Activated naive CD4-positive, alpha-beta T cell treated with anti-CD3 and anti-CD28 coated beads for 36 hours (primary cell): ENCODE results near the gene IL21R. TPM values are rescaled to one million over a fixed set of nuclear protein-coding genes. Genes with fewer than 3 reads are reported as not detected.

ENCODE experiments used
- CTCF ChIA-PET: fragments of 350-600 bp; sonication (Branson Sonifier 250); formaldehyde crosslinking; loops from one replicate; lab custom pipeline; 2021; ENCODE audit warnings: antibody characterized with exemption; lab: Charles Lee
- DNase-seq: peaks from one replicate; pipeline ENCODE4 v3.0.0-alpha.2; 2020
- H3K27ac Mint-ChIP-seq: one replicate; pipeline ENCODE4 v1.8.0; 2021; ENCODE audit warnings: mild to moderate bottlenecking, mixed read lengths
- H3K27me3 Mint-ChIP-seq: one replicate; pipeline ENCODE4 v1.8.0; 2021; ENCODE audit warnings: low read depth, mixed read lengths
- H3K36me3 Mint-ChIP-seq: one replicate; pipeline ENCODE4 v1.8.0; 2021; ENCODE audit warnings: low read depth, mixed read lengths
- H3K4me1 Mint-ChIP-seq: one replicate; pipeline ENCODE4 v1.8.0; 2021; ENCODE audit warnings: low read depth, mixed read lengths
- H3K4me3 Mint-ChIP-seq: one replicate; pipeline ENCODE4 v1.8.0; 2021; ENCODE audit warnings: mild to moderate bottlenecking, moderate library complexity, mixed read lengths
- H3K9me3 Mint-ChIP-seq: one replicate; pipeline ENCODE4 v1.8.0; 2021; ENCODE audit warnings: mixed read lengths
- intact Hi-C: fragments of 100-400 bp; cut with micrococcal nuclease; formaldehyde crosslinking; loops from one replicate; pipeline ENCODE4 v1.15.1; 2023
- total RNA-seq, 2 experiments: library from RNA; stranded (reverse); gene quantifications; one replicate each; pipeline ENCODE4 v1.2.3, GENCODE V29; 2021

IL21R gene
- total RNA-seq, 2 experiments from 2014 or later: 93.8 to 99.2 TPM

DNA sequence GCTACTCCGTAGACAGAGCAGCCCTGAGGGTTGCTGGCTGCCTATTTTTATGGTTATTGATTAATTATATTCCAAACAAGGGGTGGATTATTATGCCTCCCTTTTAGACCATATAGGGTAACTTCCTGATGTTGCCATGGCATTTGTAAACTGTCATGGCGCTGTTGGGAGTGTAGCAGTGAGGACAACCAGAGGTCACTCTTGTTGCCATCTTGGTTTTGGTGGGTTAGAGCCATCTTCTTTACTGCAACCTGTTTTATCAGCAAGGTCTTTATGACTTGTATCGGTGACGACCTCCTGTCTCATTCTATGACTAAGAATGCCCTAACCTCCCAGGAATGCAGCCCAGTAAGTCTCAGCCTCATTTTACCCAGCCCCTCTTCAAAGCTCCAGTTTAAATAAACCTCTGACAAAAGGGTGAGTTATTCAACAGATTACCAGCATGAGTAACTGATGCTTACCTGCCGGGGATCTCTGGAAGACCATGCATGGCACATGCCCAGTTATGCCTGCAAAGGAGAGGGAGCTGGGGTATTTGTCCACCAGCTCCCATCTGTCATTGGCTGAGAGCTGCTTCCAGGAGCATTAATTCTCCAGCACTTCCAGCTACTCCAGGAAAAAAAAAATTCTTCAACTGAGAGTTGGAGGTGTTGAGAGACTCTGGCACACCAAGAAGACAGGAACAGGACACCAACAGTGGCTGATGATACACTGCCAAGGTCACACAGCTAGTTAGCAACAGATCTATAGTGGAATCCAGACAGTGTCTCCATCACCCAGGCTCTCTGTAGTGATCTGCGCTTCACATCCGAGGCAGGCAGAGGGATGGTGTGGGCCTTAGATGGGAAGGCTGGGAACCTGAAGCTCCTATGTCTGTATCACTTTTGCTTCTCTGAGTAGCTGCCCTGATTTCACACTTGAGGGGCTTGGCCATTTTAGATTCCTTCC lies 36.6 kb upstream of the IL21R start:
- peaks cover 76% of the 10 kb centered on the region for H3K4me1 Mint-ChIP-seq
- DNase-seq: peak; percentile 53
- no peak overlapping the region for H3K4me3 Mint-ChIP-seq
- no peaks in the 10 kb centered on the region for H3K27me3 Mint-ChIP-seq
- H3K27ac Mint-ChIP-seq: peak overlapping the region; percentile 99
- CTCF ChIA-PET: interaction anchor here (0.6 to 11.6 kb wide), 13 partner anchors 9 to 211 kb away, joined by 3 to 132 read pairs (median 6); no protein-coding TSS in a partner anchor
- peaks cover 55% of the 10 kb centered on the region for H3K36me3 Mint-ChIP-seq
- intact Hi-C loops: loop anchor here (5.0 kb wide), 1 partner anchor 113 kb away; no protein-coding TSS in a partner anchor
- peaks cover 12% of the 10 kb centered on the region for H3K9me3 Mint-ChIP-seq

DNA sequence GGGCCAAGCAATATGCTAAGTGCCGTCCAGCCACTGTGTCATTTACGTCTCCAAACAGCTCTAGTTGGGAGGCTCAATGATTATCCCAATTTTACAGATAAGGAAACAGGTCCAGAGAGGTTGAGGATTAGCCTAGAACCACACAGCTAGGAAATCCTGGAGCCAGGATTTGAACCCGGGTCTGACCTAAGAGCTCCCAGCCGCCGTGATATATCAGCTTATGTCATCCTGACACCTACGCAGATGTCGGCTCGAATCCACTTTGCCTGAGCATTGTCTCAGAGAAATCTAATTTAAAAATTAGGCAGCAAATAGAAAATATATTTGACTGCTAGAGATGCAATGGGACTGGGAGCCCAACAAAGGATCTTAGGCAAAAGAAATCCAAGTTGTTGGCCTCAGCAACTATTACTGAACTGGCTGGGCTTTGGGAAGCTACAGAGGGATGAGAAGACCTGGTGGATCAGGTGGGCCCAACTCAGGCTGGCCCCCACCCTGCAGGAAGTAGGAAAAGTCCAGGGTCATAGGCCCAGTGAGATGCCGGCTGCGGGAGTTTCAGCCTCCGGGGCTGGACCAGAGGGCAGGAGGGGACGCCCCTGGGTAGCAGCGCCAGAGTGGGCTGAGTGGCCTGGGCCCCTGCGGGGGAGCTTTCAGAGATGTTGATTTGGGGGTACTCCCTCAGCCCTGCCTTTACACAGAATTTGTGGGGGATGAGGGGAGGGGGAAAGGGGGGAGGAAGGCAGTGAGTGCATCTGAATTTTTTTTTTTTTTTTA lies 35.1 kb upstream of the IL21R start:
- Mint-ChIP-seq H3K27ac (peak overlapping the region; percentile 99), H3K27me3 (no peaks in the 10 kb centered on the region), H3K4me3 (peak overlapping the region; percentile 29), H3K36me3 (peaks cover 47% of the 10 kb centered on the region), H3K9me3 (peaks cover 21% of the 10 kb centered on the region), H3K4me1 (peaks cover 81% of the 10 kb centered on the region)
- DNase-seq: peak; percentile 42
- CTCF ChIA-PET: interaction anchor here (0.6 to 11.6 kb wide), 34 partner anchors 8 to 219 kb away, joined by 3 to 132 read pairs (median 4); no protein-coding TSS in a partner anchor
- intact Hi-C loops: loop anchor here (1.0 to 5.0 kb wide), 9 partner anchors 10 to 769 kb away; partner anchors contain the start of gene KDM8

DNA sequence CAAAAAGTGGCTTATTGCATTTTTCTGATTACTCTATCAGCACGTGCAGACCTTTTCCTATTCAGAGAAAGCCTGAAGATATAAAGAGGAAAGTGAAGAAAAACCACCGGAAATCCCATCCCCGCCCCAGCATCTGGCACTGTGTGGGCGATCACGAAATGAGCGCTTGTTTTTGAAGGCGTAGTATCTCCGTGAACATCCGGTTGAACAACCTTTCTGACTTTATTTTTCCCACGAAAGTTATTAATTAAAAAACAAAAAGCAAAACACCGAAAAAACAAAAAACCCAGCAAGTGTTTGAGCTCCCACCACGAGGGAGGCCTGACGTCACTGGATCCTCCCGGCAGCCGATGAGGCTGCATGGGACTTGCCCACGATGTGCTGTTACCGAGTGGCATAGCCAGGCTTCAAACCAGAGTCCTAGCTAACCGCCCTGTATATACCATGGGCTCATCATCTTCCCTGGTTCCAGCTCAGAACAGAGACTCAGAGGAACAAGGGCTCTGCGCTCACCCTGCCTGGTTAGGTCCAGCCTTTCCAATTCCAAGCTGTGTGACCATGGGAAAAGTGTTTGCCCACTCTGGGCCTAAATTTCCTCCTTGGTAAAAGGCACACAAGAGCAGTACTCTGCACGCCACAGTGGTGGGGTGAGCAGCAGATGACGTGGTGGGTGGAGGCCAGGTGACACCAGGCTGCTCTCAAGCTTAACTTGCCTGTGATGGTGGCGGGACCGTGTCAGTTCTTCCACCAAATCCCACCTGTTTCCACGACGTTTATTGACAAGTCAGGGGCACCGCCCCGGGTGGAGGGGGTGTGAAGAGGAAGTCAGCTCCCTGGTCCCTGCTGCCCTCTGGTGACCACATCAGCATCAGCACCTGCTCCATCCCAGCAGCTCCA lies 34.3 kb upstream of the IL21R start:
- Mint-ChIP-seq H3K9me3 (peaks cover 21% of the 10 kb centered on the region), H3K36me3 (peaks cover 39% of the 10 kb centered on the region), H3K4me1 (peaks cover 76% of the 10 kb centered on the region), H3K4me3 (peak overlapping the region; percentile 53), H3K27ac (peak overlapping the region; percentile 99), H3K27me3 (no peaks in the 10 kb centered on the region)
- peak; percentile 97 for DNase-seq
- intact Hi-C loops: loop anchor here (1.0 to 5.0 kb wide), 12 partner anchors 10 to 769 kb away; partner anchors contain the start of gene KDM8
- CTCF ChIA-PET: interaction anchor here (0.6 to 11.6 kb wide), 42 partner anchors 8 to 222 kb away, joined by 3 to 132 read pairs (median 4); no protein-coding TSS in a partner anchor

DNA sequence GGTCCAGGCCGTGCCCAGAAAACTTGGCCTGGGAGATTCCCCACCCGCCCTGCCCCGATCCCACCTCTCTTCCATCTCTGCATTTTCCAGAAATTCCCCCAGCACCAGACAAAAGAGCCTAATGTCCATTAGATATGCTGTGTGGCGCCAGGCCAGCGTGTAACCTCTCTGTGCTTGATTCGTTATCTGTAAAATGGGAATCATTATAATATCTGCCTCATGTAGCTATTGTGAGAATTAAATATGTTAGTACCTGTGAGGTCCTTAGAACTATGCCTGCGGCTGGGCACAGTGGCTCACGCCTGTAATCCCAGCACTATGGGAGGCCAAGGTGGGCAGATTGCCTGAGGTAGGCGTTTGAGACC lies 33.6 kb upstream of the IL21R start:
- no peak for DNase-seq

DNA sequence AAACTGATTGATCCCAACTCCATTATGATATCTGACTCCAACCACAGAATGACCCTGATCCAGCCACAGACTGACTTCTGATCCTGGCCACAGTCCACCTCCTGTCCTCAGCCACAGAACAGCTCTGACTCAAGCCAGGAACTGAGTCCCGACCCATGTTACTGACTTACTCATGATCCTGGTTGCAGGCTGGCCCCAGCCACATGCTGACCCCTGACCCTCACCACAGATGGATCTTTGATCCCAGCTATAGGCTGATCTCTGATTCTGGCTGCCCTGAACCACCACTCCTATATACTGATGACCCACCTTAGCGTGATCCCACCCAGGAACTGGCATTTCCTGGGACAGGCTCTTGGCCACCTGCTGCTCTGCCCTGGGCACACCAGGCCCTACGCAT lies 32.2 kb upstream of the IL21R start:
- intact Hi-C loops: loop anchor here (5.0 kb wide), 1 partner anchor 118 kb away; no protein-coding TSS in a partner anchor
- Mint-ChIP-seq H3K4me1 (peaks cover 61% of the 10 kb centered on the region), H3K9me3 (peaks cover 21% of the 10 kb centered on the region), H3K4me3 (no peak overlapping the region), H3K27me3 (no peaks in the 10 kb centered on the region), H3K36me3 (peaks cover 25% of the 10 kb centered on the region), H3K27ac (peak overlapping the region; percentile 99)
- DNase-seq: no peak
- CTCF ChIA-PET: interaction anchor here (1.3 to 11.6 kb wide), 7 partner anchors 30 to 216 kb away, joined by 3 to 132 read pairs (median 26); no protein-coding TSS in a partner anchor

More for the DNA sequence above, 33.6 kb upstream of the IL21R start:
- Mint-ChIP-seq H3K4me1 (peaks cover 75% of the 10 kb centered on the region), H3K9me3 (peaks cover 21% of the 10 kb centered on the region), H3K27ac (peak overlapping the region; percentile 99), H3K36me3 (peaks cover 38% of the 10 kb centered on the region), H3K4me3 (peak overlapping the region; percentile 53), H3K27me3 (no peaks in the 10 kb centered on the region)
- intact Hi-C loops: loop anchor here (1.0 to 5.0 kb wide), 4 partner anchors 116 to 213 kb away; no protein-coding TSS in a partner anchor
- CTCF ChIA-PET: interaction anchor here (0.7 to 11.6 kb wide), 35 partner anchors 9 to 223 kb away, joined by 3 to 132 read pairs (median 6); no protein-coding TSS in a partner anchor

DNA sequence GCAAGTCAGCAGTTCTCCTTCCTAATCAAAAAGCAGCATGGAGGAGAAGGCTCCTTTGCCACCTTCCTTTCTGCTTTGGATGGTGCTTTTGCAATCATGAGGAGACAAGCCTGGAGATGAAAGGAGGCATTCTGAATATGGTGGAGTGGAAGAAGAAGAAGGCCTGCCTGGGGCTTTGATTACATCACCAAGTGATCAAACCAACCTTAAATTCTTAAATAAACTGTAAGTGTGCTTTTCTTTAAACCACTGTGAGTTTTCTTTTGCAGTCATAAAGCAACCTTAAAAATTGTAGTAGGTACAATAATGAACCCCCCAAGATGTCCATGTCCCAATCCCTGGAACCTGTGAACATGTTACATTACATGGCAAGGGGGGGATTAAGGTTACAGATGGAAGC lies 31.7 kb upstream of the IL21R start:
- no peak for DNase-seq
- Mint-ChIP-seq H3K4me3 (no peak overlapping the region), H3K4me1 (peaks cover 56% of the 10 kb centered on the region), H3K27me3 (no peaks in the 10 kb centered on the region), H3K36me3 (peaks cover 20% of the 10 kb centered on the region), H3K9me3 (peaks cover 18% of the 10 kb centered on the region), H3K27ac (peak overlapping the region; percentile 99)
- intact Hi-C loops: no loop called here
- CTCF ChIA-PET: interaction anchor here (1.4 to 11.6 kb wide), 6 partner anchors 37 to 216 kb away, joined by 3 to 132 read pairs (median 40); no protein-coding TSS in a partner anchor

DNA sequence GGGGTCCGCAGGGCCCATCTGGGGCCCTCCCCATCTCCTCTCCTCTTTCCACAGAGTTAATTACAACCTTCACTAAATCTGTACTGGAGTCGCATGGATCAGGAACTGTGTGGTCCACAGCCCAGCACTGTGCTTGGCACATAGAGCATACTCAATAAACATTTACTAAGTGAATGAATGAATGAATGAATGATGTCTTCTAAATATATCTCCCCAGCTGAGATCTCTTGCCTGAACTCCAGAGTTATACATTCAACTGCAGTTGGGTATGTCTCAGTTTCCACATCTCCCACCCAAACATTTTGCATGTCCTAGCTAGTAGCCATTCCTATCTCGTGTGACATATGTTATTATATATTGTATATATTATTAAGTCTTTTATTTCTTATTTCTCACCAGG lies 28.7 kb upstream of the IL21R start:
- DNase-seq: no peak
- peaks cover 9% of the 10 kb centered on the region for H3K36me3 Mint-ChIP-seq
- peaks cover 18% of the 10 kb centered on the region for H3K9me3 Mint-ChIP-seq
- no peak overlapping the region for H3K27ac Mint-ChIP-seq
- H3K4me1 Mint-ChIP-seq: peaks cover 49% of the 10 kb centered on the region
- no peak overlapping the region for H3K4me3 Mint-ChIP-seq
- CTCF ChIA-PET: interaction anchor here (0.7 to 11.6 kb wide), 13 partner anchors 17 to 222 kb away, joined by 3 to 132 read pairs (median 6); no protein-coding TSS in a partner anchor
- intact Hi-C loops: no loop called here
- H3K27me3 Mint-ChIP-seq: no peaks in the 10 kb centered on the region

DNA sequence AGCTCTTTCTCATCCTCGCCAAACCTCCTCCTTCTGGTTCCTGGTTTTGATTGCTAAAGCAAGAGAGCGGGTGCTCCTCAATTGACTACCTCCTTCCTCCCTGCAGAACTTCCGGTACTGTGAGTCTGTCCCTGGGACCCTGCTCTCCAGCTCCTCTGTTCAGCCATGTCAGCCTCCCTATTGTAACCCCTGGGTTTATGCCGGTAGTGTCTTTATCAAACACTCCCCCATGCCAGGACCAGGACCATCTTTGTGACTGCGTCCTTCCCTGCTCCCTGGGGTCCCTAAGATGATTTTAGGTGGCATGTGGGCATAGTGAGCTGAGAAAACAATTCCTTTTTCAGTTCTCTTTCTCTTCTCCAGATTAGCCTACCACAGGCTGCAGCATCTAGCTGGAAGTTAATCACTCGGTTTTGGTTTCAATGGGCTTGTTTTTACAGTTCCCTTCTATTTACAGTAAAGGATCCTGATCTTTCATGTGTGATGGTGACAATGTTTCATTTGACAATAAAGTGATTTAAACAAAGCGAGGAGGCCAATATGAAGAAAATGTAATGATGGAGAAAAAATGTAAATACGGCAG lies 27.7 kb upstream of the IL21R start:
- DNase-seq: peak; percentile 58
- Mint-ChIP-seq H3K4me3 (no peak overlapping the region), H3K36me3 (peaks cover 9% of the 10 kb centered on the region), H3K9me3 (peaks cover 18% of the 10 kb centered on the region), H3K27me3 (no peaks in the 10 kb centered on the region), H3K27ac (no peak overlapping the region), H3K4me1 (peaks cover 49% of the 10 kb centered on the region)
- intact Hi-C loops: loop anchor here (1.0 kb wide), 1 partner anchor 28 kb away; the partner anchor contains the start of gene IL21R
- CTCF ChIA-PET: interaction anchor here (0.7 to 11.6 kb wide), 14 partner anchors 9 to 223 kb away, joined by 3 to 132 read pairs (median 6); partner anchors contain the start of gene IL21R

DNA sequence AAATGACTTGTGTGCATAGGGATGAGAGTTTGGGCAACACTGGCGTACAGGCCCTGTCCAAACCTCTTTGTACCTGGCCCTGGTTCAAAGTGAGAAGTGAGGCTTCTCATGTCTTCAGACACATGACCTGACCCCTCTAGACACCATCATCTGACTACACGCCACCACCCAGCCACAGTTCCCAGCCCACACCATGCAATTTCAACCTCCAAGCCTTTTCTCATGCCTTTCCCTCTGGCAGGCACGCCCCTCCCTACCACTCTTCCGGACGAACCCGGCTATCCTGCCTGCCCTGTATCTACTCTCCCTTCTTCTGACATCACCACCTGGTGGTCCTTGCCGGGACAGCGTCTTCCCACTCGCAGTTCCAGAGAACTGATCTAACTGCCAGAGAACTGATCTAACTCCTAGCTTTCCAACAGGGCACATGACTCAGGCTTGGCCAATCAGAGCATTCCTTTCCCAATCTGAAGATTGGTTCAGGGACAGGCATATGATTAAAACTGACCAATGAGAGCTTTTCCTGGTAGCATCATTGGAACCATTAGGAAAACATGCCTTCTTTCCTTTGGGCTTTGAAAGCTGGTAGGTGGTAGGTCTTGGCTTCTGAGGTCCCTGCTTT lies 27.1 kb upstream of the IL21R start:
- intact Hi-C loops: loop anchor here (1.0 kb wide), 1 partner anchor 27 kb away; the partner anchor contains the start of gene IL21R
- CTCF ChIA-PET: interaction anchor here (0.7 to 11.6 kb wide), 15 partner anchors 8 to 219 kb away, joined by 3 to 132 read pairs (median 6); partner anchors contain the start of gene IL21R
- peak; percentile 81 for DNase-seq
- no peak overlapping the region for H3K27ac Mint-ChIP-seq
- peaks cover 47% of the 10 kb centered on the region for H3K4me1 Mint-ChIP-seq
- no peak overlapping the region for H3K4me3 Mint-ChIP-seq
- no peaks in the 10 kb centered on the region for H3K27me3 Mint-ChIP-seq
- H3K36me3 Mint-ChIP-seq: peaks cover 7% of the 10 kb centered on the region
- peaks cover 13% of the 10 kb centered on the region for H3K9me3 Mint-ChIP-seq
